Endothelial cell of umbilical vein (primary cell): ENCODE measurements around the gene CMIP. TPM values are rescaled to one million over a fixed set of nuclear protein-coding genes. Genes with fewer than 3 reads are reported as not detected.

Source experiments
- BruUV-seq: library from RNA; stranded (reverse); fragments of 400-500 nt; replicated peaks from 2 replicates; lab custom pipeline; 2021; lab: Mats Ljungman, UMichigan
- CTCF ChIA-PET: fragments of 300-600, 350-600 bp; sonication (Branson Sonifier 250); formaldehyde crosslinking; loops from one replicate; lab custom pipeline; 2021; ENCODE audit warnings: antibody characterized with exemption, inconsistent platforms; lab: Charles Lee
- POLR2A ChIA-PET: fragments of 300-600, 350-600 bp; sonication (Branson Sonifier 250); formaldehyde crosslinking; loops from one replicate; lab custom pipeline; 2021; ENCODE audit warnings: antibody characterized with exemption, inconsistent platforms; lab: Charles Lee
- DNase-seq: peaks from one replicate; pipeline ENCODE4 v3.0.0-alpha.2; 2011; ENCODE audit warnings: low read depth, low spot score
- FAIRE-seq: peaks from 2 replicates; lab custom pipeline; 2011; peaks lifted over from hg19 to GRCh38; lab: Jason Lieb, UNC
- H2AFZ ChIP-seq: 2 replicates; pipeline ENCODE4 v1.6.0; 2012; ENCODE audit warnings: low read depth, low read length, control low read depth, inconsistent platforms
- H3K27ac ChIP-seq: 2 replicates; pipeline ENCODE4 v1.5.1; 2011; ENCODE audit warnings: low read depth, mild to moderate bottlenecking, control low read depth, low read length, moderate library complexity; ENCODE audit not compliant: insufficient read depth
- H3K27me3 ChIP-seq, 2 experiments: 2 replicates each; pipeline versions ENCODE4 v1.6.0 to v1.6.1; 2011; ENCODE audit warnings: low read length in 2 of 2, mixed read lengths in 1 of 2; ENCODE audit not compliant: control insufficient read depth in 2 of 2, insufficient read depth in 2 of 2
- H3K36me3 ChIP-seq, 2 experiments: 2 replicates in 1 of 2; 3 replicates in 1 of 2; pipeline ENCODE4 v1.5.1; 2011; ENCODE audit warnings: low read length in 2 of 2, mild to moderate bottlenecking in 1 of 2, moderate library complexity in 1 of 2; ENCODE audit not compliant: control insufficient read depth in 2 of 2, insufficient read depth in 2 of 2; ENCODE audit errors: extremely low read depth in 1 of 2
- H3K4me1 ChIP-seq: 3 replicates; pipeline ENCODE4 v1.5.1; 2011; ENCODE audit warnings: mild to moderate bottlenecking, low read length; ENCODE audit not compliant: control insufficient read depth, insufficient read depth; ENCODE audit errors: extremely low read depth
- H3K4me2 ChIP-seq: 2 replicates; pipeline ENCODE4 v1.6.1; 2011; ENCODE audit warnings: low read length, control low read depth, mixed read lengths; ENCODE audit not compliant: insufficient read depth
- H3K4me3 ChIP-seq, 3 experiments: fragments of 200-600 bp in 1 of 3; sonication (generic), shearing (Covaris generic) in 1 of 3; replicated peaks in 1 of 3; 2 replicates each; pipeline ENCODE4 v1.5.1; 2011 to 2016; ENCODE audit warnings: control low read depth in 3 of 3, low read length in 3 of 3, mild to moderate bottlenecking in 2 of 3, inconsistent platforms in 1 of 3, low read depth in 1 of 3, moderate library complexity in 1 of 3; ENCODE audit not compliant: insufficient read depth in 1 of 3
- H3K79me2 ChIP-seq: 2 replicates; pipeline ENCODE4 v1.6.0; 2012; ENCODE audit warnings: low read length, inconsistent platforms; ENCODE audit not compliant: control insufficient read depth, insufficient read depth
- H3K9ac ChIP-seq: replicated peaks from 2 replicates; pipeline ENCODE3; 2011; ENCODE audit warnings: low read length, control low read depth; ENCODE audit not compliant: insufficient read depth; ENCODE audit errors: extremely low read depth
- H3K9me1 ChIP-seq: replicated peaks from 3 replicates; pipeline ENCODE4 v1.6.0; 2011; ENCODE audit warnings: mild to moderate bottlenecking, low read length; ENCODE audit not compliant: control insufficient read depth, insufficient read depth; ENCODE audit errors: extremely low read depth
- H3K9me3 ChIP-seq: replicated peaks from 2 replicates; pipeline ENCODE4 v1.5.1; 2012; ENCODE audit warnings: low read length, inconsistent platforms; ENCODE audit not compliant: control insufficient read depth, insufficient read depth
- H4K20me1 ChIP-seq: replicated peaks from 2 replicates; pipeline ENCODE3; 2011; ENCODE audit warnings: mild to moderate bottlenecking, low read length; ENCODE audit not compliant: control insufficient read depth, insufficient read depth; ENCODE audit errors: extremely low read depth
- EZH2 ChIP-seq: IDR thresholded peaks from 2 replicates; pipeline ENCODE4 v1.6.1; 2012; ENCODE audit warnings: borderline replicate concordance, low read depth, mild to moderate bottlenecking, moderate library complexity, low read length, inconsistent platforms; ENCODE audit not compliant: severe bottlenecking
- FOS ChIP-seq: IDR thresholded peaks from 2 replicates; pipeline ENCODE4 v1.6.1; 2011; ENCODE audit warnings: mild to moderate bottlenecking, low read length, moderate library complexity, borderline replicate concordance; ENCODE audit not compliant: insufficient read depth
- GATA2 ChIP-seq: IDR thresholded peaks from 2 replicates; pipeline ENCODE4 v1.7.0; 2011; ENCODE audit warnings: low read depth, mild to moderate bottlenecking, moderate library complexity, mixed read lengths, low read length; ENCODE audit not compliant: insufficient read length, insufficient read depth
- JUN ChIP-seq: IDR thresholded peaks from 2 replicates; pipeline ENCODE4 v1.6.1; 2011; ENCODE audit warnings: borderline replicate concordance, low read depth; ENCODE audit not compliant: insufficient read length, insufficient read depth
- MAX ChIP-seq: IDR thresholded peaks from 2 replicates; pipeline ENCODE4 v1.6.1; 2011; ENCODE audit not compliant: insufficient read depth, insufficient read length
- MYC ChIP-seq: IDR thresholded peaks from one replicate; pipeline ENCODE4 v1.6.1; 2011; ENCODE audit warnings: mild to moderate bottlenecking, low read depth, low read length
- POLR2A ChIP-seq: IDR thresholded peaks from 2 replicates; pipeline ENCODE4 v1.6.1; 2012; ENCODE audit warnings: low read depth, mild to moderate bottlenecking, control low read depth, low read length
- POLR2AphosphoS5 ChIP-seq: IDR thresholded peaks from 2 replicates; pipeline ENCODE4 v1.6.1; 2012; ENCODE audit warnings: low read depth, mild to moderate bottlenecking, control low read depth, low read length, moderate library complexity; ENCODE audit not compliant: insufficient read depth
- dilution Hi-C: fragments of 300-500 bp; cut with MboI; formaldehyde crosslinking; loops from one replicate; pipeline ENCODE4 v1.15.0; 2019; ENCODE audit warnings: low sequenced_read_pairs; ENCODE audit not compliant: extremely low pct_ligation_motif_present
- intact Hi-C: fragments of 100-400 bp; cut with micrococcal nuclease; formaldehyde crosslinking; loops from one replicate; pipeline ENCODE4 v1.10.0; 2022
- polyA plus RNA-seq, 4 experiments: library from polyadenylated mRNA; depleted of rRNA in 3 of 4; stranded (reverse) in 3 of 4; unstranded in 1 of 4; fragments of >200 nt; gene quantifications; 2 replicates each; pipeline versions ENCODE4 v1.2.1 to v1.2.3, GENCODE V29; 2011 to 2012; ENCODE audit warnings: missing spikeins in 1 of 4
- total RNA-seq: library from RNA; stranded (reverse); gene quantifications from 2 replicates; pipeline ENCODE4 v1.2.3, GENCODE V29; 2021
- TF ChIP-seq, protein P1 (sequence below), 2 donors: IDR thresholded peaks; 1 replicate in 1 of 2; 2 replicates in 1 of 2; pipeline ENCODE4 v1.5.1; 2011; ENCODE audit warnings: low read length in 2 of 2, mild to moderate bottlenecking in 2 of 2, moderate library complexity in 2 of 2, control low read depth in 1 of 2, inconsistent platforms in 1 of 2, low read depth in 1 of 2; ENCODE audit not compliant: insufficient read depth in 1 of 2; ENCODE audit errors: extremely low read depth in 1 of 2

CMIP gene
- total and polyA plus RNA-seq, 2 donors (not counting 3 experiments of a cell fraction or from before 2014, with no cell fraction given): 29.0 to 101 TPM

DNA sequence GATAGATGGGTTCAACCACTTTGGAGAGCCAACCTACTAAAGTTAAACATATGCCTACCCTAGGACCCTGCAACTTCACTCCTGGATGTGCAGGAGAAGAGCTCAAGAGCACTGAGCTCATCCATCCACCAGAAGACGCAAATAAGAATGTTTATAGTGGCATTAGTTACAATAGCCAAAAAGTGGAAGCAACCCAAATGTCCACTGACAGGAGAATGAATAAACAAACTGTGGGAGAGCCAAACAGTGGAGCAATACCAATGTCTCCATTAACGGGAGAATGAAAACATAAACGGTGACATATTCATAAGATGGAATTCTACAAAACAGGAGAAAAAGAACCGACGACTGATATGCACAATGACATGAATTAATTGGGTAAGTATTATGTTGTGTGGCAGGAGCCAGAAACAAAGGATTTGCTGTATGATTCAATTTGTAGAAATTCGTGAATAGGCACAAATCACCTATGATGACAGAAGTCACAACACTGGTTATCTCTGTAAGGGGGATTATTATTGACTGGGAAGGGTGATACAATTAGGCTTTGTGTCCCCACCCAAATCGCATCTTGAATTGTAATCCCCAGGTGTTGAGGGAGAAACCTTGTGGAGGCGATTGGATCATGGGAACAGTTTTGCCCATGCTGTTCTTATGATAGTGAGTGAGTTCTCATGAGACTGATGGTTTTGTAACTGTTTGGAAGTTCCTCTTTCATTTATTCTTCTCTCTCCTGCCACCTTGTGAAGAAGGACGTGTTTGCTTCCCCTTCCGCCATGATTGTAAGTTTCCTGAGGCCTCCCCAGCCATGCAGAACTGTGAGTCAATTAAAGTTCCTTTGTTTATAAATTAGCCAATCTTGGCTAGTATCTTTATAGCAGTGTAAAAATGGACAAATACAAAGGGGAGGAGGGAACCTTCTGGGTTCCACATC, 276.6 kb downstream of the CMIP start:
- FAIRE-seq (no peak), DNase-seq (no peak)
- BruUV-seq: no TSS peak
- Histone ChIP-seq H3K9ac (no peak overlapping the region), H4K20me1 (no peaks in the 10 kb centered on the region), H3K27ac (no peak overlapping the region), H3K4me2 (no peak overlapping the region), H3K4me1 (peaks cover 14% of the 10 kb centered on the region), H3K9me3 (no peaks in the 10 kb centered on the region), H3K79me2 (no peaks in the 10 kb centered on the region), H3K9me1 (no peaks in the 10 kb centered on the region), H2AFZ (no peak overlapping the region), H3K36me3 (no peaks in the 10 kb centered on the region), H3K4me3 (no peak overlapping the region), H3K27me3 (peaks cover 0 to 3% of the 10 kb centered on the region in 2 experiments)
- TF ChIP-seq FOS (no peak), MYC (no peak), EZH2 (no peak), POLR2A (no peak), JUN (no peak), MAX (no peak), GATA2 (no peak), POLR2AphosphoS5 (no peak)
- TF ChIP-seq, protein P1, sequence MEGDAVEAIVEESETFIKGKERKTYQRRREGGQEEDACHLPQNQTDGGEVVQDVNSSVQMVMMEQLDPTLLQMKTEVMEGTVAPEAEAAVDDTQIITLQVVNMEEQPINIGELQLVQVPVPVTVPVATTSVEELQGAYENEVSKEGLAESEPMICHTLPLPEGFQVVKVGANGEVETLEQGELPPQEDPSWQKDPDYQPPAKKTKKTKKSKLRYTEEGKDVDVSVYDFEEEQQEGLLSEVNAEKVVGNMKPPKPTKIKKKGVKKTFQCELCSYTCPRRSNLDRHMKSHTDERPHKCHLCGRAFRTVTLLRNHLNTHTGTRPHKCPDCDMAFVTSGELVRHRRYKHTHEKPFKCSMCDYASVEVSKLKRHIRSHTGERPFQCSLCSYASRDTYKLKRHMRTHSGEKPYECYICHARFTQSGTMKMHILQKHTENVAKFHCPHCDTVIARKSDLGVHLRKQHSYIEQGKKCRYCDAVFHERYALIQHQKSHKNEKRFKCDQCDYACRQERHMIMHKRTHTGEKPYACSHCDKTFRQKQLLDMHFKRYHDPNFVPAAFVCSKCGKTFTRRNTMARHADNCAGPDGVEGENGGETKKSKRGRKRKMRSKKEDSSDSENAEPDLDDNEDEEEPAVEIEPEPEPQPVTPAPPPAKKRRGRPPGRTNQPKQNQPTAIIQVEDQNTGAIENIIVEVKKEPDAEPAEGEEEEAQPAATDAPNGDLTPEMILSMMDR (IDR thresholded peaks at IDR 0.05; ENCODE audit: extremely low read depth in 1 of 2, insufficient read depth in 1 of 2, low read depth in 1 of 2, low read length in 2 of 2): no peak
- POLR2A ChIA-PET: no interaction called here
- CTCF ChIA-PET: interaction anchor here (0.9 to 4.1 kb wide), 4 partner anchors 98 to 356 kb away, joined by 3 to 51 read pairs (median 4); no protein-coding TSS in a partner anchor
- intact Hi-C loops: no loop called here
- dilution Hi-C loops: no loop called here
